GM10266 (cell line): ENCODE measurements around the gene TMEM141.

Experiments used
- DNase-seq: peaks from one replicate; pipeline ENCODE4 v3.0.0; 2012; ENCODE audit errors: extremely low spot score
- TF ChIP-seq, protein P1 (sequence below): IDR thresholded peaks from 2 replicates; pipeline ENCODE4 v1.5.1; 2012; ENCODE audit warnings: mild to moderate bottlenecking, low read depth; ENCODE audit not compliant: control insufficient read depth, insufficient read depth; ENCODE audit errors: missing control alignments

TMEM141 gene

GRCh38 chr9:136790640-136791515 lies at the start of gene TMEM141:
TMEM141 (plus strand) TSS chr9:136791344; CDS start chr9:136791371, 27 bp downstream.
- TF ChIP-seq, protein P1, sequence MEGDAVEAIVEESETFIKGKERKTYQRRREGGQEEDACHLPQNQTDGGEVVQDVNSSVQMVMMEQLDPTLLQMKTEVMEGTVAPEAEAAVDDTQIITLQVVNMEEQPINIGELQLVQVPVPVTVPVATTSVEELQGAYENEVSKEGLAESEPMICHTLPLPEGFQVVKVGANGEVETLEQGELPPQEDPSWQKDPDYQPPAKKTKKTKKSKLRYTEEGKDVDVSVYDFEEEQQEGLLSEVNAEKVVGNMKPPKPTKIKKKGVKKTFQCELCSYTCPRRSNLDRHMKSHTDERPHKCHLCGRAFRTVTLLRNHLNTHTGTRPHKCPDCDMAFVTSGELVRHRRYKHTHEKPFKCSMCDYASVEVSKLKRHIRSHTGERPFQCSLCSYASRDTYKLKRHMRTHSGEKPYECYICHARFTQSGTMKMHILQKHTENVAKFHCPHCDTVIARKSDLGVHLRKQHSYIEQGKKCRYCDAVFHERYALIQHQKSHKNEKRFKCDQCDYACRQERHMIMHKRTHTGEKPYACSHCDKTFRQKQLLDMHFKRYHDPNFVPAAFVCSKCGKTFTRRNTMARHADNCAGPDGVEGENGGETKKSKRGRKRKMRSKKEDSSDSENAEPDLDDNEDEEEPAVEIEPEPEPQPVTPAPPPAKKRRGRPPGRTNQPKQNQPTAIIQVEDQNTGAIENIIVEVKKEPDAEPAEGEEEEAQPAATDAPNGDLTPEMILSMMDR, result no peak

DNA sequence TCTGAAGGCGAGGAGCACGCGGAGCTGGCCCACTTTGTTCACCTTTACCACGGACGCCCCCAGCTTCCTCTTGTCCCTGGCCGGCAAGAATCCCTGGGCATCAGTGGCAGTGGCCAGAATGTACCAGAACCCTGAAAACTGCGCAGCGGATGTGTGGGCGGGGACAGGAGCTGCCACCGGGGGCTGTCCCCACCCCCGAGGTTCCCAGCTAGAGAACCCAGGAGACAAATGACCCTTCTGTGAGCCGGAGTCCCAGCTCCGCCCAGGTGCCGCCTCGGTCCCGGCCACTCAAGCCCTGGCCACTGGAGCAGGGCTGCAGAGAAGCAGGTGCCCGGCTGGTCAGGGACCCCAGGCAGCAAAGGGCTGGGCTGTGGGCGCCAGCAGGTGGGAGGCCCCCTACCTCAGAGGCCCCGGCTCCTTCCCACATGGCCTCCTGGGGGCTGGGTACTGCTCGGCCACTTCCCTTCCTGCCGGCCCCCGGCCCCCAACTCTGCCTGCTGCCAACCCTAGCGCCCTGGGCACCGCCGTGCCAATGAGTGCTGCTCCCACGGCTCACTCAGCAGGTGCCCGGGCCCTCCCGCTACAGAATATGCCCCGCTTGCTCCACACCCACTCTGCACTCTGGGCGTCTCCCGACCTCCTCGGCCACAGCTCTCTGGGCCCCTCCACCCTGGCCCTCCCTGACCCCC lies 49.1 kb upstream of the TMEM141 start:
- peak; percentile 89 for DNase-seq
- TF ChIP-seq, protein P1, result no peak

More at GRCh38 chr9:136790640-136791515, at the start of gene TMEM141:
- DNase-seq, result peak; percentile 99

- no peak for DNase-seq
- TF ChIP-seq, protein P1, result peak; percentile 44
These were observed 48.4 kb upstream of the TMEM141 start, which contains the start of gene LCN10 for GRCh38 chr9:136742591-136743391. LCN10 (minus strand) TSS chr9:136742940; CDS start chr9:136742903, 37 bp downstream.

- no peak for DNase-seq
- TF ChIP-seq, protein P1, result no peak
These were observed 47.4 kb upstream of the TMEM141 start for GRCh38 chr9:136743639-136744211.

DNA sequence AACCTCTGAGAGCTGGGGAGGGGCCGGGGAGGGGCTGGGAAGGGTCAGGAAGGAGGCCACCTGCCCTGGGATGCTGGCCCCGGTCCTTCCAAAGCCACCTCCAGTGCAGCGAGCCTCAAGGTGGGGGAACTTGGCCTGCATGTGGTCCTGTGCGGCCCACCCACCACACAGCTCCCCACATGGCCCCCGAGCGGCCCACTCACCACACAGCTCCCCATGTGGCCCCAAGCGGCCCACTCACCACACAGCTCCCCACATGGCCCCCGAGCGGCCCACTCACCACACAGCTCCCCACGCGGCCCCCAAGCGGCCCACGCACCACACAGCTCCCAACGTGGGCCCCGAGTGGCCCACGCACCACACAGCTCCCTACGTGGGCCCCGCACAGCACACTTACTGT lies 46.4 kb upstream of the TMEM141 start:
- TF ChIP-seq, protein P1, result no peak
- DNase-seq, result no peak

DNA sequence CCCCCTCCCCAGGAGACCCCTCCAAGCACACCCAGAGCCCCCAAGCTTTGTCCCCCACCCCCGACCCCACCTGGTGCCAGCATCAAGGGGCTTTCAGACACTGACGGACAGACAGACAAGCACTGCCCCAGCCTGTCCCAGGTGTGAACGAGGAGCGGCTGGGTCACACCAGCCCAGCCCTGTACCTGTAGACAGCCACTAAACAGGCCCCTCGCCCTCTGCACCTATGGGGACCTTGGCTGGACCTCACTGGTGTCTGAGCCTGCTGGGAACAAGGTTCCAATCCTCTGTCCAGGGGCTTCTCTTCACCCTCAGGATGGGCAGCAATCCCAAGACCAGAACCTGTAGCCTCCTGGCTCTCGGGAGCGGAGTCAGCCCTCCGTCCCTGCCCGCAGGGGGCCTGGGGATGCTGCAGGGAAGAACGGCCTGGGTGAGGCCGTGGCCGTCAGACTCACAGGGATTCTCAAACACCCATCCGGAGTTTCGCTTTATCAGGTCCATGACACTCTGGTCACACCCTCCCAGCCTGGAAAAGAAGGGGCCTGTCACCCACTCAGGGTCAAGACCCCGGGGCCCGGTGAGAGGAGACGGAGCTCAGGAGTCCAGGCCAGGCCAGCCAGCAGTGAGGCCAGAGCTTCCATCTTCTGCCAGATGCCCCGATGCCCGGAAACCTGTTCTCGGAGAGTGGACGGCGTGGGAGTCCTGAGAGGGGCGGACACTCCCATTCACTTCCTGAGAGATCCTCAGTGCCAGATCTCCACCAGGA lies 45.6 kb upstream of the TMEM141 start:
- no peak for DNase-seq
- TF ChIP-seq, protein P1, result no peak
